Effector memory CD4-positive, alpha-beta T cell (primary cell): ENCODE results near the gene TTLL5.

Experiments
- DNase-seq, 3 donors: peaks; one replicate each; pipeline ENCODE4 v3.0.0-alpha.2; 2020
- H3K27ac ChIP-seq: 2 replicates; pipeline ENCODE4 v1.7.0; 2013; ENCODE audit warnings: mild to moderate bottlenecking, low read length, moderate library complexity; ENCODE audit not compliant: insufficient read depth, poor library complexity, severe bottlenecking
- H3K27me3 ChIP-seq: replicated peaks from 2 replicates; pipeline ENCODE4 v1.7.0; 2013; ENCODE audit warnings: mild to moderate bottlenecking, low read length; ENCODE audit not compliant: insufficient read depth, control insufficient read depth, poor library complexity, severe bottlenecking
- H3K36me3 ChIP-seq: 2 replicates; pipeline ENCODE4 v1.7.0; 2013; ENCODE audit warnings: mild to moderate bottlenecking, low read length, moderate library complexity; ENCODE audit not compliant: control insufficient read depth, insufficient read depth
- H3K4me1 ChIP-seq: 2 replicates; pipeline ENCODE4 v1.7.0; 2013; ENCODE audit warnings: low read length, mild to moderate bottlenecking; ENCODE audit not compliant: control insufficient read depth, insufficient read depth, poor library complexity, severe bottlenecking
- H3K4me3 ChIP-seq: 2 replicates; pipeline ENCODE4 v1.7.0; 2013; ENCODE audit warnings: low read length, low read depth, mild to moderate bottlenecking; ENCODE audit not compliant: insufficient read depth, poor library complexity, severe bottlenecking
- H3K9me3 ChIP-seq: 2 replicates; pipeline ENCODE4 v1.7.0; 2013; ENCODE audit warnings: mild to moderate bottlenecking, low read length, moderate library complexity; ENCODE audit not compliant: control insufficient read depth

Gene TTLL5

GRCh38 chr14:75825147-75825592, 164.1 kb downstream of the TTLL5 start:
- H3K27me3 ChIP-seq: no peaks in the 10 kb centered on the region
- no peaks in the 10 kb centered on the region for H3K9me3 ChIP-seq
- H3K4me1 ChIP-seq: no peaks in the 10 kb centered on the region
- H3K27ac ChIP-seq: no peak overlapping the region
- DNase-seq: no peak
- H3K36me3 ChIP-seq: peaks cover 8% of the 10 kb centered on the region
- H3K4me3 ChIP-seq: no peak overlapping the region

- Histone ChIP-seq H3K27me3 (no peaks in the 10 kb centered on the region), H3K9me3 (no peaks in the 10 kb centered on the region), H3K27ac (no peak overlapping the region), H3K36me3 (peaks cover 2% of the 10 kb centered on the region), H3K4me1 (peaks cover under 1% of the 10 kb centered on the region), H3K4me3 (no peak overlapping the region)
- DNase-seq: no peak
These were observed 165.6 kb downstream of the TTLL5 start for GRCh38 chr14:75826599-75826998.

- DNase-seq: no peak
- H3K4me1 ChIP-seq: peaks cover 5% of the 10 kb centered on the region
These were observed 166.3 kb downstream of the TTLL5 start for GRCh38 chr14:75827331-75827730.

GRCh38 chr14:75829316-75829715, 168.3 kb downstream of the TTLL5 start:
- Histone ChIP-seq H3K27me3 (no peaks in the 10 kb centered on the region), H3K4me3 (no peak overlapping the region), H3K36me3 (no peaks in the 10 kb centered on the region), H3K4me1 (peaks cover 5% of the 10 kb centered on the region), H3K27ac (no peak overlapping the region), H3K9me3 (no peaks in the 10 kb centered on the region)
- no peak for DNase-seq

More at GRCh38 chr14:75827331-75827730, 166.3 kb downstream of the TTLL5 start:
- H3K36me3 ChIP-seq: no peaks in the 10 kb centered on the region
- no peaks in the 10 kb centered on the region for H3K27me3 ChIP-seq
- H3K27ac ChIP-seq: no peak overlapping the region
- no peaks in the 10 kb centered on the region for H3K9me3 ChIP-seq
- no peak overlapping the region for H3K4me3 ChIP-seq

DNA sequence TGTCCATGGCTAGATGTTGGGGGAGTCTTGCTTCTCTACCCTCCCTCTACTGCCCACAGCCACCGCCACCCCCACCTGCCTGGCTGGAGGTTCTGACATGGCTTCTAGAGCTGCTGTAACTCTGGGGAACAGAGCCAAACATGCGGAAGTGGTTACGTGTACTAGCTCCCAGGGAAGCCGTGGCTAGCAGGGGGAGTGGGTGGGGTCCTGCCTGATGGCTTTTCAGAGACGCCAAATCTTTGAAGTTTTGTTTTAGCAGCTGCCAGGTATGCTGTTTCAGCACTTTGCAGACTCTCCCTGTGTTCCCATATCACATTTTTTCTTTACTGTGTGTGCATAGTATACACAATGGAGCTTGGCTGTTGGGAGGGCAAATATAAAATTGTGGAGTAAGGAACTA, 170.4 kb downstream of the TTLL5 start:
- Histone ChIP-seq H3K27ac (no peak overlapping the region), H3K27me3 (no peaks in the 10 kb centered on the region)
- DNase-seq: peak in 1 of 3 donors; percentile 12

DNA sequence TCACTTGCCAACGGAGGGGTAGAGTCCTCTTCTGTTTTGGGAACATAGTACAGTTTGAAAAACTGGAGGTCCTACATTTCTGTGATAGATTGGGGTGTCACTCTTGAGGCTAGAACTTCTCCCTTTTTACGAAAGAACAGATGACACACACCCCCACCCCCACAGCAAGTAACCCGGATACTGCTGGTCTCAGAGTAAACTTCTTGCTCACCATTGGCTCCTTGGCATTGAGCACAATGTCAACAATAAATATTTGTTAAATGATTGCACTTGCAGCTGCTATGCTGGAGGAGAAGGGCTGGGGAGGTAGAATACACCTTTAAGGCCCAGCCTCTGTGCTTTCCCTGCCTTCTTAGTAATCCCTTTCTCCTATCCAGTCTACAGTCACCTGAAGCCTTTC, 170.9 kb downstream of the TTLL5 start:
- H3K9me3 ChIP-seq: no peaks in the 10 kb centered on the region

More for the DNA sequence above, 170.4 kb downstream of the TTLL5 start:
- Histone ChIP-seq H3K9me3 (no peaks in the 10 kb centered on the region), H3K36me3 (no peaks in the 10 kb centered on the region), H3K4me3 (no peak overlapping the region), H3K4me1 (peaks cover 5% of the 10 kb centered on the region)

GRCh38 chr14:75832621-75833297, 171.7 kb downstream of the TTLL5 start:
- H3K4me1 ChIP-seq: peaks cover 5% of the 10 kb centered on the region
- no peaks in the 10 kb centered on the region for H3K9me3 ChIP-seq
- no peak overlapping the region for H3K4me3 ChIP-seq
- H3K27ac ChIP-seq: no peak overlapping the region
- DNase-seq: no peak
- H3K27me3 ChIP-seq: no peaks in the 10 kb centered on the region
- H3K36me3 ChIP-seq: no peaks in the 10 kb centered on the region

More for the DNA sequence above, 170.9 kb downstream of the TTLL5 start:
- Histone ChIP-seq H3K27ac (no peak overlapping the region), H3K4me1 (peaks cover 5% of the 10 kb centered on the region), H3K4me3 (no peak overlapping the region), H3K27me3 (no peaks in the 10 kb centered on the region), H3K36me3 (no peaks in the 10 kb centered on the region)
- no peak for DNase-seq

DNA sequence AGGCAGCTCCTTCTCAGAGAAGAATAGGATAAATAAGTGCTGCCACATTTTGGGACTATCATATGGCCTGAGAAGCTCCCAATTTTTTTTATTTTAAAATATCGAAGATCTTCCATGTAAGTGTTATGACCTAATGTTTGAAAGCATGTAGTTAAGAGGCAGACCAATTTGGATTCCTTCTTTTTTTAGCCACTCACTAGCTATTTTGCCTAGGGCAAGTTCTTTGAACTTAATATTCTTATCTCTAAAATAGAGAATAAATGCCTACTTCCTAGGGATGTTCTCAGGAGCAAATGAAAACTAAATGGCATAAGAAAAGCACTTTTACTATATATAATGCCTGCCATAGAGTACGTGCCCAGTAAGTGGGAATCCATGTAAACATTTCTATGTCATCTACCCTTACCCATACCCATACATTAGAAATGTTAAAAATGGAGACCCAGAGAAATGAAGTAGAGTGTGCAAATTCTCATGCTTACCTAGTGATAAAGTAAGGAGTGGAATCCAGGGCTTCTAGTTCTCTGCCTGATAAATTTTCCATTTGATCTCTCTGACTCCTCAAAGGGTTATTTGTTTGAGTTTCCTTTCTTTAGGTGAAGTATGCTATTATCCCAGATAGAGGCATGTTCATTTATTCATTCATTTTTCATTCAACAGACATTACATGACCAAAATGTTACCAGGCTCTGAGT, 172.4 kb downstream of the TTLL5 start:
- H3K4me3 ChIP-seq: no peak overlapping the region
- H3K4me1 ChIP-seq: peaks cover 5% of the 10 kb centered on the region
- no peaks in the 10 kb centered on the region for H3K36me3 ChIP-seq
- H3K27ac ChIP-seq: no peak overlapping the region
- no peak for DNase-seq
- H3K9me3 ChIP-seq: no peaks in the 10 kb centered on the region
- H3K27me3 ChIP-seq: no peaks in the 10 kb centered on the region

DNA sequence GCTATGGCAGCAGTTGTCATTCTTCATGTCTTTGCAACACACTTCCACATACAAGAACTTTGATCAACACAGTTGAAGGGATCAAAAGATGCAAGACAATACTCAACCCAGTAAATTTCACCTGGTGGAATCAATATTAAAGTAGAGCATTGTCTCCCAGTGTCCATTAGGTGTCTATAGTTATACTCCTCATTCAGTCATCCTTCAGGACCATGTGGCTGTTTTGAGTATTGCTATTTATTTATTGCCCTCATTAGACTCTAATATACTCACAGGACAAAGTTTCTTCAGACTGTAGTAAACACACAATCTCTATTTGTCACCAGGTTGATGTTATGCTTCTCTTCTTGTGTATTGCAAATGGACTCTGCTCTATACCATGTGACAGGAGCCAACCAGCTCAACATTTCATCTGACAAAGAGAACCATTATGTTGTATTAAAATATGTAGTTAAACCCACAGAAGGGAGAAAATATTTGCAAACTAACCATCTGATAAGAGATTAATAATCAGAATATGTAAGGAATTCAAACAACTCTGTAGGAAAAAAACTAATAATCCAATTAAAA, 174.2 kb downstream of the TTLL5 start:
- peaks cover 5% of the 10 kb centered on the region for H3K4me1 ChIP-seq
- no peaks in the 10 kb centered on the region for H3K27me3 ChIP-seq
- no peaks in the 10 kb centered on the region for H3K9me3 ChIP-seq
- no peak overlapping the region for H3K4me3 ChIP-seq
- H3K36me3 ChIP-seq: no peaks in the 10 kb centered on the region
- H3K27ac ChIP-seq: no peak overlapping the region
- no peak for DNase-seq

- peaks cover 5% of the 10 kb centered on the region for H3K4me1 ChIP-seq
- no peaks in the 10 kb centered on the region for H3K9me3 ChIP-seq
- no peak overlapping the region for H3K4me3 ChIP-seq
- no peaks in the 10 kb centered on the region for H3K27me3 ChIP-seq
- no peaks in the 10 kb centered on the region for H3K36me3 ChIP-seq
- DNase-seq: no peak
- H3K27ac ChIP-seq: no peak overlapping the region
These were observed 174.7 kb downstream of the TTLL5 start for GRCh38 chr14:75835737-75836136.
